Epithelial cell of proximal tubule (primary cell): ENCODE results near the gene RAB34. TPM values are rescaled to one million over a fixed set of nuclear protein-coding genes. Genes with fewer than 3 reads are reported as not detected.

Source experiments
- DNase-seq: peaks from one replicate; pipeline ENCODE4 v3.0.0-alpha.2; 2011; ENCODE audit warnings: low read depth
- H3K4me3 ChIP-seq: 2 replicates; pipeline ENCODE4 v1.5.1; 2011; ENCODE audit warnings: low read depth, mild to moderate bottlenecking, low read length
- CTCF ChIP-seq: conservative IDR thresholded peaks from 2 replicates; pipeline ENCODE4 v1.5.1; 2012; ENCODE audit warnings: low read depth, mild to moderate bottlenecking, low read length
- total RNA-seq: library from RNA; depleted of rRNA; stranded (reverse); fragments of >200 nt; gene quantifications from 2 replicates; pipeline ENCODE4 v1.2.3, GENCODE V29; 2015

The RAB34 gene, protein sequence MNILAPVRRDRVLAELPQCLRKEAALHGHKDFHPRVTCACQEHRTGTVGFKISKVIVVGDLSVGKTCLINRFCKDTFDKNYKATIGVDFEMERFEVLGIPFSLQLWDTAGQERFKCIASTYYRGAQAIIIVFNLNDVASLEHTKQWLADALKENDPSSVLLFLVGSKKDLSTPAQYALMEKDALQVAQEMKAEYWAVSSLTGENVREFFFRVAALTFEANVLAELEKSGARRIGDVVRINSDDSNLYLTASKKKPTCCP
- total RNA-seq, result 558 and 649 TPM in 2 replicates

DNA sequence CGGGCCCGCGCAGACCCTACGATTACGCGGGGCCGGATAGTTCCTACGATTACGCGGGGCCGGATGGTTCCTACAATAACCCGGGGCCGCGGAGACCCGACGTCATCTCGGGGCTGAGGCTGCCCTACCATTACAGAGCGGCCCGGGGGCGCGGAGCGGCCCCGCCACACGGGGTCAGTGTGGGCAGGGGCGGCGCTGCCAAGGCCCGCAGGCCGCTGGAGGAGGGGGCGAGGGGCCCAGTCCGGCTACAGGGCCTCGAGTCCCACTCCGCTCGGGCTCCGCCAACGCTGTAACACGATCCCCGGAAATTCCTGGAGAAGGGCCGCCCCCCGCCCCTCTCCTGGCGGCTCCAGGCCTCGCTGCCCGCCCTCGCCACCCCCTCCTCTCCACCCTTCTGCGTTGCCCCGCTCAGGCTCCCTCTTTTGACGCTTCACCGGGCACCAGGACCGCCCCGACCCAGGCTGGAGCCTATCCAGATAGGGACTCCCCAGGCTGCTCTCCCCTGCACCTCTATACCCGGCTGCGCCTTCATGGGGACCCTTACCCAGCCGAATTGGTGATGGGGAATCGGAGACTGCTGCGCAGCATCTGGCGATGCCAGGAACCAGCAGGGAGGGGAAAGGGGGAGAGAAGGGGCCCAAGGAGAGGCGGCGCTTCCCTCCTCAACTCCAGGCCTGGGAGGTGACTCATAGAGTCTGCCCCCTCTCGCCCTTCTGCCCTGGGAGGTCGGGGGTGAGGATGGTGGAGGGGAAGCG, at the start of gene RAB34:
Gene RAB34 (minus strand): TSS at position 291 of the 755 bp plus-strand sequence. CDS start 602 bp downstream, outside the sequence.
- DNase-seq, result no peak
- TF ChIP-seq CTCF, result peak; percentile 35
- H3K4me3 ChIP-seq, result peak within 1 kb of the TSS; percentile 96

- no peak overlapping the region for H3K4me3 ChIP-seq
- no peak for DNase-seq
- TF ChIP-seq CTCF, result no peak
Observed at GRCh38 chr17:28765038-28765437, 47.4 kb upstream of the RAB34 start.

- no peak for DNase-seq
- H3K4me3 ChIP-seq, result no peak overlapping the region
- peak; percentile 94 for TF ChIP-seq CTCF
Observed at GRCh38 chr17:28763804-28764266, 46.2 kb upstream of the RAB34 start.

DNA sequence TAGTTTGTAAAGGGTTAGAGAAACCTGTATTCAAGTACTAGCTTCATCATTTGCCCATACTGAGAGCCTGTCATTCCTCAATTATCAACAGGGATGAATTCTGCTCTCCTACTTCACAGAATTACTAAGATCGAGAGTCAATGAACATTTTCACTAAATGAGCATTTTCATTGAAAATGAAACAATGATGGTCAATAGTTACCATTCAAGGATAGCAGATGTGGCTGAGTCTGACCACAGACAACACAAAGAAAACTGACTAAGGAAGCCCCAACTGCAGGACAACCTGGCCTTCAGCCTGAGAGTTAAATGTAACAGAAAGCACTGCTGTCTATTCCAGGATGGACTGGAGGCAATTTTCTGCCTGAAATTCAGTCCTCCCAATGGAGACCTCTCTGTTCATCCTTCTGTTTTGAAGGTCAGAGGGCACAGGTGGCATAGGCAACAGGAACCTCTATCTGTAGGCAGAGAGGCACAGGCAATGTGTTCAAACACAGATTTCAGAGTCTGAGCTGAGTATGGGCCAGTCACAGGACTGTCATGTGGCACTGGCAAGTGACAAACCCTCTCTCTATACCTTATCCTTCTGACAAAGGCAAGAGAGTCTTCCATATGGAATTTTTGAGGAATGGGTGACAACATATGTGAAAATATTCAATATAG, 45.6 kb upstream of the RAB34 start:
- DNase-seq, result no peak
- TF ChIP-seq CTCF, result no peak

GRCh38 chr17:28760601-28761562, 43.2 kb upstream of the RAB34 start:
- H3K4me3 ChIP-seq, result no peak overlapping the region
- TF ChIP-seq CTCF, result no peak
- DNase-seq, result no peak

More for the DNA sequence above, 45.6 kb upstream of the RAB34 start:
- H3K4me3 ChIP-seq, result no peak overlapping the region

GRCh38 chr17:28759256-28759865, 41.7 kb upstream of the RAB34 start:
- no peak for TF ChIP-seq CTCF
- H3K4me3 ChIP-seq, result no peak overlapping the region
- DNase-seq, result no peak
